HG03196 (cell line): ENCODE measurements around the gene KRT1.
"Not testable (repeated sequence)": the region's sequence is repeated elsewhere in the genome, so short reads cannot be mapped to it uniquely, and the experiment has no call there.

ENCODE experiments used
- ATAC-seq: cut with Tn5 transposase; IDR thresholded peaks from one replicate; pipeline ENCODE4 v1.9.1; 2021; ENCODE audit not compliant: unreplicated experiment

Gene KRT1

DNA sequence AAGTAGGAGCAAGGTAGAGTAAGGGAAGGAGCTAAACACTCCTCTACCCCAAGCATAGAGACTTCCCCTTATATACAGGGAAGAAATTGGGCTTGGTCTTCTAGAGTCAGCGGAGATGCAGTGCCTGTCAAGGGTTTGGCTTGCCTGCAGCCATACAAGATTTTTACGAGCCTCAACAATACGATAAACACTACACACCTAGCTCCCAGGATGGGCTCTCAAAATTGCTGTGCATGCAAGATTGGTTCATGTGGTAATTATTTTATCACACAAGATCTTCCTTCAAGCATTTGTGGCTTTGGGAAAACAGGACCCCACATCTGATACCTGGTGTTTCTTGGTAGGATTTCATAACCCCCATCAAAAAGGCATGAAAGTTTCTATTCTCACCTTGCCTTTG is at the start of gene KRT1:
Gene KRT1 (minus strand): TSS at position 45 of the 400 bp plus-strand sequence. CDS start 59 bp downstream, outside the sequence.
- no peak for ATAC-seq

GRCh38 chr12:52729147-52729546 is 48.9 kb upstream of the KRT1 start:
- ATAC-seq, result no peak

GRCh38 chr12:52728374-52728773 is 48.2 kb upstream of the KRT1 start:
- ATAC-seq, result no peak

DNA sequence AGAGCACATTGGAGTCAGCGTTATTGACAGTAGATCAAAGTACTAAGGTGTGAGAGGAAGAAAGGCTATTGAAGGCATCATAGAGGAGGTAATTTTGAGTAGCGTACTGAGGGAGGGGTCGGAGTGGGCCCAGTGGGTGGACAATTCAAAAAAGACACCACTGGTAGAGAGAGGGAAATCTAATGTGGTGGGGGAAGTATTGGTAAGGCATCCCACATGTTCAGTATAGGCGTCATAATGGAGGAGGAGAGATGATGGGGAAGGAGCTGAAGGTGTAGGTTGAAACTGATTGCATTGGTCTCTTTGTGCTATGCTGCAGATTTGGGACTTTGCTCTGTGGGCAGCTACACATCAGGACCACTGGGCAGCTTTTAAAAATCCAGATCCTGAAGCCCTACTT is 46.8 kb upstream of the KRT1 start:
- no peak for ATAC-seq

- no peak for ATAC-seq
Observed at GRCh38 chr12:52726451-52726850, 46.2 kb upstream of the KRT1 start.

GRCh38 chr12:52724384-52724783 is 44.2 kb upstream of the KRT1 start:
- ATAC-seq, result no peak

DNA sequence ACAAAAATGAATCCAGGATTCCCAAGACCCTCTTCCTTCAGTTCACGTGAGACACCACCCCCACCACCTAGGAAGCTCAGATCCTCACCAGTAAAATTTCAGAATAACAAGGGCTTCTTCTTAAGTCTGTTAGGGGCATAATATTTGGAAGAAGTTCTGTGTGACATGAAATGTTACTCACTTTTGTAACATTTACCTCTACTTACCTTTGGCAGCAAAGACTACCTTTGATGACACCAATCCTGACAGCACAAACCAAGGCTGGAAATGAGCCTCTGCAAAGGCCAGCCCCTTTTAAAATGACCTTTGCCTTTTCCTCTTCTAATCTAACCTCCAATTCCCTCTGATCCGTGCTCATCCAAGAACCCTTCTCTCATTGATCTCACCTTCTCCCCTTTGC is 42.5 kb upstream of the KRT1 start:
- ATAC-seq, result no peak

GRCh38 chr12:52721838-52722470 is 41.7 kb upstream of the KRT1 start:
- ATAC-seq, result no peak

DNA sequence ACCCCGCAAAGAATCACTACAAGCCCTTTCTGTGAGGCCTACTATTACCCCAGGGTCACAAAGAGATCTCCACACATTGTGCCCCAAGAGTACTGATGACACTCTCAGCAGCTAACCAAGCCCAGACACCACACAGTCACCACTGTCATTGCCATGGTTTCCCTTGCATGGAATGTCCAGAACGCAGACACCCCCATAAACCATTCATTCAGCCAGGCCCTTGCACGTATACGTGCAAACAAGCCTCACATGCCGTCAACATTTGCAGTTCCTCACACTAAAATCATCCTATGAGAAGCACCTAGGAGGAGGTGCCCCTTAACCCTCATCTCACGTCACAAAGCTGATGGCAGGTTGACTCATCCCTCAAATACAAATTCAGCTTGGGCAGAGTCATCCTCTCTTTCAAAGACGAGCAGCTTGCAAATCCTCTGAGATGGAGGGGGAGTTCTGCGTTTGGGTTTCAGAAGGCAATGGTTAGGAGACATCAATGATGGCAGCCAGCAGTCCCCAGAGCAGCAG is 40.2 kb upstream of the KRT1 start:
- ATAC-seq, result no peak

DNA sequence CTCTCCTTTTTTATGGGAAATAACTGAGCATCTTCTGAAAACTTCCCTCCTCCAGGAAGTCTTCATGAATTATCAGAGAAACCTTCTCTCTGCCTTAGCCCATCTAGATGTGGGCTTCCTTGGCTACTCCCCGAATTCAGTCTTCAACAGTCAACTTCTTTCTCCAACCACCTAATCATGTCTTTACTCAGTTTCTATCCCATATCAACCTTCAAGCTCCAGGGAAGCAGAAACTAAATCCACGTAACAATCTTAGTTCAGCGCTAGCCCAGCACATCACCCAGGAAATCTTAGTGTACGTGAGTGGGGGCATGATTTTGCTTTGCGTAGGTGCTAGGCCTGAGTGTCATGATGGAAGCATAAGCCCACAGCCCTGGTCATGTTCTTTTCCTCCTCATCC is 35.9 kb upstream of the KRT1 start:
- ATAC-seq, result no peak

GRCh38 chr12:52715416-52715815 is 35.2 kb upstream of the KRT1 start:
- no peak for ATAC-seq

DNA sequence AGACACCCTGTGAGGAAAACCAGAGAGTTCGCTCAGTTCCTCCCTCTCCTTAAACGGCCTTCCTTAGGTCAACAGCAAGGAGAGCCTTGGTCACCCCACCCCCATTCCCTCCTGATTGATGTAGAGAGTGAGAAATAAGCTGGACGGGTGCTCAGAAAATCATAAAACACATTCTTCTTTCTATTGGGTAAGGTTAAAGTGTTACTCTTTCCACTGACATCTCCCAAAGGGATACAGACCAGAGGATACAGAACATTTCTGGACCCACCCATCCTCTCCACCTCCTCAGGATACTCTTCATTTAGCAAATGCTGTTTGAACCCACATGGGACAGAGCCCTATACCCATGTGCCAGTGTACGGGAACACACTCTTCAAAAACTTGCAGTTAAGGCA is 34.7 kb upstream of the KRT1 start:
- ATAC-seq, result no peak

DNA sequence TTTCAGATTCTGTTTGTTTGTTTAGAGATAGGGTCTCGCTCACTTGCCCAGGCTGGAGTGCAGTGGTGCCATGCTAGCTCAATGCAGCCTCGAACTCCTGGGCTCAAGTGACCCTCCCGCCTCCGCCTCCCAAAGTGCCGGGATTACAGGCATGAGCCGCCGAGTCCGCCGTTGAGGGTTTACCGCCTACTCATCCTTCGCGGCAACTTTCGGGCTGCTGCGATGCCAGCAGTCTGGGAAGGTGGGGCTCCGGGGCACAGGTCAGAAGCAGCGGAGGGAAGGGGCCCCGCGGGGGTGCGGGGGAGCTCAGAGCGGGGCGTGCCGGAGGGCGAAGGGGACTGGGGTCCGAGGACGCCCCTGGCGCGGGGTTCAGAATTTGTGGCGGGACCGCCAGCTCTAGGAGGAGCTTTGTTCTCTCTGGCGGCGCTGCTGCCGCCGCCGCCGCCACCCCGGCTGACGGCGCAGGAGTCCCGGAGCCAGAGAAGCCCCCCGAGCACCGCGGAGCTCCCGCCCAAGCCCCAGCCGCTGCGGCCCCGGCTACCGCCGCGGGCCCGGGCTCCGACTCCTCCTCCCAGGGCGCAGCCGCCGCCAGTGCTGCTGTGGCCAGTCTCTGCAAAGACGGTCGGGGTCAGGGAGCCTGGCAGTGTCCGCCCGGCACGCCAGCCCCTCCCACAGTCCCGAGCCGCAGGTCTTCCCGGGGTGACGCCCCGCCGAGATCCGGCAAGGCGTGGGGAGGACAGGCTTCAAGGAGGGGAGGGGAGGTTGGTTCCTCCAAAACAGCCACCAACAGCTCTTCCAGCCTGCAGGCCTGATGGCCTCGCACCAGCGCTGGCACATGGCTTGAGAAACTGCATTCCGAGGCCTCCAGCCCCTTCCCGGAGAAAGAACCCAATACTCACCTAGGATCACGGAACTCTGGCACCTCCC is 34.0 kb upstream of the KRT1 start:
- no peak for ATAC-seq

DNA sequence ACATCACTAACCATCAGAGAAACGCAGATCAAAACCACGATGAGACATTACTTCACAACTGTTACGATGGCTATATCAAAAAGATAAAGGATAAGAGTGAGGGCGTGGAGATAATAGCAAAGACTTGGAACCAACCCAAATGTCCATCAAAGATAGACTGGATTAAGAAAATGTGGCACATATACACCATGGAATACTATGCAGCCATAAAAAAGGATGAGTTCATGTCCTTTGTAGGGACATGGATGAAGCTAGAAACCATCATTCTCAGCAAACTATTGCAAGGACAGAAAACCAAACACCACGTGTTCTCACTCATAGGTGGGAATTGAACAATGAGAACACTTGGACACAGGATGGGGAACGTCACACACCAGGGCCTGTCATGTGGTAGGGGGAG is 31.9 kb upstream of the KRT1 start:
- not testable (repeated sequence) for ATAC-seq

- no peak for ATAC-seq
Observed at GRCh38 chr12:52710730-52711129, 30.5 kb upstream of the KRT1 start.

DNA sequence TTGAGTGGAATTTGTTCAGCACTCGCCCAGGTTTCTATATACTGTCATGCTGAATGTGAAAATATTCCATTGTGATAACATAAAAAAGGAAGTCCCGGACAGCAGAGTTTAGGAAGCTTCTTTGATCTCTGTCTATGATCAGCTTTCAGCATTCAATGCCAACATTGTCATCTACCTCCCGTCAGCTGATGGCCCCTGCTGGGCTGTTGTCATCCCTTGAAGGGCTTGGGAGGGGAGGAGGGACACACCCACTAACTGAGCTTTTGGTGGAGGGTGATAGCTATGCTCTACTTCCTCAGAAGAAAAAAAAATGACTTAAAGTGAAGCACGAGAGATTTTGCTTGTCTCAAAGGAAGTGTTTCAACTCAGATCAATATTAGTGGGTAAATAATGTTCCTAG is 27.8 kb upstream of the KRT1 start:
- no peak for ATAC-seq

- no peak for ATAC-seq
Observed at GRCh38 chr12:52704464-52704863, 24.3 kb upstream of the KRT1 start.

DNA sequence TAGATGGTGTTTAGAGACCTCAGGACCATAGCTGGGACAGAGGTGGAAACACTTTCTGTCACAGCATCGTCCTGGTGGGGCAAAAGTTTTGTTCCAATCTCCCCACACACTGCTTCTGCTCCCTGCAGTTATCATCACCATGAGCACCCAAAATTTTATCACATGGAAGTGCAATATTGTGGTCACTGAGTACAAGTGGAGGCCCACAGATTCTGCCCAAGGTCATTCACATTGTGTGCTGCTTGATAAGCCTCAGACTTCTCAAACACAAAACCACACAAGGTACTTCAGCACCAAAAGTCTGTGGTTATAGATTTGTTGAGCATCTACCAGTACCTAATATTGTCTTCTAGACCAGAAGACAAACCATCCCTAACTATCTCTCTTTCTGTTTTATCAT is 23.7 kb upstream of the KRT1 start:
- no peak for ATAC-seq

DNA sequence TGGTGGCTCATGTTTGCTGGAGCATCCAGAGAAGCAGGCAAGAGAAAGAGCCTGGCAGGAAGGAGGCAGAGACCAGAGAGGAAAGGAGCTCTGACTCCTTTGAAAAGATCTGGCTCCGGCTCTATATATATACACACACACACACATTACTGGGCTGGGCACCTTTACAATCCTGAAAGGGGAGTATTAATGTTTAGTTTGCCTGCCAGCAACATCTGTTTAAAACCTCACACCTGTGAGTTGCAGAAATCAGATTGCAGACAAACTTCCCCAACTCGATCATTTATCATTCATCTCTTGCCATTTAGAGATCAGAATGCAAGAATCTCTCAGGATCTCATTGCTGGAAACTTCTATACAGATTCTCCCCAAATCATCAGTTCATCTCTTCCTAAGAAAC is 23.2 kb upstream of the KRT1 start, which contains the start of gene KRT77:
Gene KRT77 (minus strand): TSS at position 101 of the 400 bp plus-strand sequence. CDS start 90 bp downstream, at position 11.
- no peak for ATAC-seq

- no peak for ATAC-seq
Observed at GRCh38 chr12:52702338-52702737, 22.1 kb upstream of the KRT1 start.

DNA sequence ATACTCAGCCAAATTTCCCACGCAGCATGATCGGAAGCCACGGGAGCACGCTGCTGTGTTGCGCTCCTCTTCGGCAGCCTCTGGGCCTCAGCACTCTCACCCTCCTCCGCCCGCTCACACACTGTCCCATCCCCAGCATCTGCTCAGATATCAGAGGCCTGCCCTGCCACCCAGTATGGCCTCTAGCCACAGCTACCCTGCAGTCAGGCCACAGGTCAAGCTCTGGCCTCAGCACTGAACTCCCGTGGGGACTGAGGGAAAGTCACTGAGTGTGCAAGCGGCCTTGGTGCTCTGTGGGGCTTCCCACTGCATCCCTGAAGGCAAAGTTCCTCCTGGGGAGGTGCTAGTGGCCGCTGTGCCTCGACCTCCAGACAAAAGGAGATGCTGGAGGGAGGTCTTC is 21.1 kb upstream of the KRT1 start:
- no peak for ATAC-seq

- ATAC-seq, result no peak
Observed at GRCh38 chr12:52699960-52700359, 19.8 kb upstream of the KRT1 start.
